B cell (primary cell): ENCODE measurements around the gene COG5.

Experiments used
- CTCF ChIP-seq: fragments of 200-600 bp; IDR thresholded peaks from one replicate; pipeline ENCODE4 v1.8.0; 2022; ENCODE audit warnings: antibody characterized with exemption, mild to moderate bottlenecking
- EZH2 ChIP-seq: IDR thresholded peaks from 2 replicates; pipeline ENCODE4 v1.6.1; 2012; ENCODE audit warnings: borderline replicate concordance, low read depth, mild to moderate bottlenecking, moderate library complexity, low read length; ENCODE audit not compliant: insufficient read depth, poor library complexity, severe bottlenecking

GRCh38 chr7:107430057-107430456 is 133.7 kb downstream of the COG5 start:
- TF ChIP-seq CTCF, result no peak
- TF ChIP-seq EZH2, result no peak
